Activated CD4-positive, alpha-beta T cell treated with anti-CD3 and anti-CD28 coated beads, Interleukin-10, Interleukin-2, amounts not matched to agents 100 ng/mL and 50 ng/mL, durations not matched to agents 16 hours and 8 hours (primary cell): ENCODE data around the gene GGTLC3.
"Not testable (repeated sequence)": the region's sequence is repeated elsewhere in the genome, so short reads cannot be mapped to it uniquely, and the experiment has no call there.

ENCODE experiments used
- DNase-seq: peaks from one replicate; pipeline ENCODE4 v3.0.0-alpha.2; 2020

The GGTLC3 gene

GRCh38 chr22:18512378-18512777 lies 5.6 kb downstream of the GGTLC3 start:
- not testable (repeated sequence) for DNase-seq

DNA sequence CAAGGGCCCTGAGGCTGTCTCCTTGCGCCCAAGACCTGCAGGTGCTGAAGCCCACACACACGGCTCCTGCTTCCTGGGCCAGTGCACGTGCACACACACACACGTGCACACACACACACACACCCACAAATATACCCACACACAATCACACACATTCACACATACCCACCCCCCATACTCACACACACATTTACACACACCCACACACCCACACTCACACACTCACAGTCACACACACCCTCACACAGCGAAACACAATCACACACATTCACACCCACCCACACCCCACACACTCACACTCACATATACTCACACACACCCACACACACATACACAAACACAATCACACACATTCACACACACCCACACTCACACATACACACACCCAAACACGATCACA lies 6.6 kb downstream of the GGTLC3 start:
- not testable (repeated sequence) for DNase-seq

GRCh38 chr22:18496227-18496626 lies 21.7 kb downstream of the GGTLC3 start:
- not testable (repeated sequence) for DNase-seq
